NCI-H1105 (cell line): Measurements from ENCODE around the gene ALX3.
A peak's percentile ranks its signal among the peaks of the same experiment; 100 is the strongest.

Source experiments
- DNase-seq: peaks from one replicate; lab custom pipeline; 2025; lab: John Stamatoyannopoulos, UW

Gene ALX3

GRCh38 chr1:110065841-110066240 lies 4.6 kb downstream of the ALX3 start:
- no peak for DNase-seq

GRCh38 chr1:110064576-110065337 lies 5.7 kb downstream of the ALX3 start:
- no peak for DNase-seq

GRCh38 chr1:110063781-110064180 lies 6.7 kb downstream of the ALX3 start:
- no peak for DNase-seq

GRCh38 chr1:110062612-110063011 lies 7.9 kb downstream of the ALX3 start:
- no peak for DNase-seq

GRCh38 chr1:110061341-110061740 lies 9.1 kb downstream of the ALX3 start:
- DNase-seq = no peak

GRCh38 chr1:110060662-110061060 lies 9.8 kb downstream of the ALX3 start:
- no peak for DNase-seq

- peak; percentile 1 for DNase-seq
Observed at GRCh38 chr1:110060034-110060661, 10.3 kb downstream of the ALX3 start.

- DNase-seq = no peak
Observed at GRCh38 chr1:110059133-110059863, 11.2 kb downstream of the ALX3 start.

- DNase-seq = no peak
Observed at GRCh38 chr1:110058591-110058990, 11.9 kb downstream of the ALX3 start.

GRCh38 chr1:110057963-110058518 lies 12.4 kb downstream of the ALX3 start:
- DNase-seq = no peak

- no peak for DNase-seq
Observed at GRCh38 chr1:110056776-110057175, 13.7 kb downstream of the ALX3 start.

- no peak for DNase-seq
Observed at GRCh38 chr1:110056285-110056683, 14.2 kb downstream of the ALX3 start.

GRCh38 chr1:110055493-110056284 lies 14.8 kb downstream of the ALX3 start:
- no peak for DNase-seq

GRCh38 chr1:110053552-110054428 lies 16.7 kb downstream of the ALX3 start:
- DNase-seq = peak; percentile 23

GRCh38 chr1:110051262-110051648 lies 19.2 kb downstream of the ALX3 start:
- DNase-seq = no peak

GRCh38 chr1:110050602-110051261 lies 19.7 kb downstream of the ALX3 start:
- DNase-seq = no peak

GRCh38 chr1:110049801-110050601 lies 20.5 kb downstream of the ALX3 start:
- DNase-seq = peak; percentile 29

- no peak for DNase-seq
Observed at GRCh38 chr1:110048923-110049601, 21.4 kb downstream of the ALX3 start.

- DNase-seq = no peak
Observed at GRCh38 chr1:110048240-110048639, 22.2 kb downstream of the ALX3 start.
